ENCODE results near the gene ADAP2.
"Not testable (repeated sequence)": the region's sequence is repeated elsewhere in the genome, so short reads cannot be mapped to it uniquely, and the experiment has no call there.

Gene ADAP2

GRCh38 chr17:30929861-30930260 lies 8.1 kb downstream of the ADAP2 start:
- DNase-seq (ENCODE audit: low read depth in 2 of 2) = not testable (repeated sequence)

GRCh38 chr17:30930495-30930894 lies 8.8 kb downstream of the ADAP2 start:
- no peak for DNase-seq (ENCODE audit: low read depth in 2 of 2)

- DNase-seq (ENCODE audit: low read depth in 2 of 2) = not testable (repeated sequence)
Measured at GRCh38 chr17:30931582-30931981, 9.8 kb downstream of the ADAP2 start.

GRCh38 chr17:30933966-30934365 lies 12.2 kb downstream of the ADAP2 start:
- no peak for DNase-seq (ENCODE audit: low read depth in 2 of 2)

- no peak for DNase-seq (ENCODE audit: low read depth in 2 of 2)
Measured at GRCh38 chr17:30939051-30939689, 17.4 kb downstream of the ADAP2 start.

GRCh38 chr17:30942308-30943079 lies 20.7 kb downstream of the ADAP2 start:
- DNase-seq (ENCODE audit: low read depth in 2 of 2) = no peak

- DNase-seq (ENCODE audit: low read depth in 2 of 2) = no peak
Measured at GRCh38 chr17:30947796-30948195, 26.1 kb downstream of the ADAP2 start.

- DNase-seq (ENCODE audit: low read depth in 2 of 2) = no peak
Measured at GRCh38 chr17:30950189-30950588, 28.4 kb downstream of the ADAP2 start.

GRCh38 chr17:30950669-30951399 lies 29.1 kb downstream of the ADAP2 start:
- DNase-seq (ENCODE audit: low read depth in 2 of 2) = no peak

- DNase-seq (ENCODE audit: low read depth in 2 of 2) = no peak
Measured at GRCh38 chr17:30952638-30953393, 31.1 kb downstream of the ADAP2 start.

GRCh38 chr17:30954046-30954830 lies 32.5 kb downstream of the ADAP2 start:
- DNase-seq (ENCODE audit: low read depth in 2 of 2) = no peak

GRCh38 chr17:30956764-30957374 lies 35.1 kb downstream of the ADAP2 start:
- no peak for DNase-seq (ENCODE audit: low read depth in 2 of 2)

GRCh38 chr17:30957741-30958140 lies 36.0 kb downstream of the ADAP2 start:
- DNase-seq (ENCODE audit: low read depth in 2 of 2) = no peak

- DNase-seq (ENCODE audit: low read depth in 2 of 2) = no peak
Measured at GRCh38 chr17:30958187-30958586, 36.4 kb downstream of the ADAP2 start.

GRCh38 chr17:30961209-30962188 lies 39.8 kb downstream of the ADAP2 start:
- no peak for DNase-seq (ENCODE audit: low read depth in 2 of 2)

- not testable (repeated sequence) for DNase-seq (ENCODE audit: low read depth in 2 of 2)
Measured at GRCh38 chr17:30964312-30964711, 42.6 kb downstream of the ADAP2 start.

- DNase-seq (ENCODE audit: low read depth in 2 of 2) = no peak
Measured at GRCh38 chr17:30964876-30965275, 43.1 kb downstream of the ADAP2 start.

- no peak for DNase-seq (ENCODE audit: low read depth in 2 of 2)
Measured at GRCh38 chr17:30965686-30966085, 43.9 kb downstream of the ADAP2 start.

GRCh38 chr17:30967911-30968310 lies 46.2 kb downstream of the ADAP2 start:
- not testable (repeated sequence) for DNase-seq (ENCODE audit: low read depth in 2 of 2)
